GM18499 (cell line): Measurements from ENCODE around the gene WIF1.

Source experiments
- ATAC-seq: cut with Tn5 transposase; IDR thresholded peaks from one replicate; pipeline ENCODE4 v1.9.1; 2021; ENCODE audit warnings: moderate number of reproducible peaks; ENCODE audit not compliant: insufficient read depth, unreplicated experiment

WIF1 gene, protein sequence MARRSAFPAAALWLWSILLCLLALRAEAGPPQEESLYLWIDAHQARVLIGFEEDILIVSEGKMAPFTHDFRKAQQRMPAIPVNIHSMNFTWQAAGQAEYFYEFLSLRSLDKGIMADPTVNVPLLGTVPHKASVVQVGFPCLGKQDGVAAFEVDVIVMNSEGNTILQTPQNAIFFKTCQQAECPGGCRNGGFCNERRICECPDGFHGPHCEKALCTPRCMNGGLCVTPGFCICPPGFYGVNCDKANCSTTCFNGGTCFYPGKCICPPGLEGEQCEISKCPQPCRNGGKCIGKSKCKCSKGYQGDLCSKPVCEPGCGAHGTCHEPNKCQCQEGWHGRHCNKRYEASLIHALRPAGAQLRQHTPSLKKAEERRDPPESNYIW

DNA sequence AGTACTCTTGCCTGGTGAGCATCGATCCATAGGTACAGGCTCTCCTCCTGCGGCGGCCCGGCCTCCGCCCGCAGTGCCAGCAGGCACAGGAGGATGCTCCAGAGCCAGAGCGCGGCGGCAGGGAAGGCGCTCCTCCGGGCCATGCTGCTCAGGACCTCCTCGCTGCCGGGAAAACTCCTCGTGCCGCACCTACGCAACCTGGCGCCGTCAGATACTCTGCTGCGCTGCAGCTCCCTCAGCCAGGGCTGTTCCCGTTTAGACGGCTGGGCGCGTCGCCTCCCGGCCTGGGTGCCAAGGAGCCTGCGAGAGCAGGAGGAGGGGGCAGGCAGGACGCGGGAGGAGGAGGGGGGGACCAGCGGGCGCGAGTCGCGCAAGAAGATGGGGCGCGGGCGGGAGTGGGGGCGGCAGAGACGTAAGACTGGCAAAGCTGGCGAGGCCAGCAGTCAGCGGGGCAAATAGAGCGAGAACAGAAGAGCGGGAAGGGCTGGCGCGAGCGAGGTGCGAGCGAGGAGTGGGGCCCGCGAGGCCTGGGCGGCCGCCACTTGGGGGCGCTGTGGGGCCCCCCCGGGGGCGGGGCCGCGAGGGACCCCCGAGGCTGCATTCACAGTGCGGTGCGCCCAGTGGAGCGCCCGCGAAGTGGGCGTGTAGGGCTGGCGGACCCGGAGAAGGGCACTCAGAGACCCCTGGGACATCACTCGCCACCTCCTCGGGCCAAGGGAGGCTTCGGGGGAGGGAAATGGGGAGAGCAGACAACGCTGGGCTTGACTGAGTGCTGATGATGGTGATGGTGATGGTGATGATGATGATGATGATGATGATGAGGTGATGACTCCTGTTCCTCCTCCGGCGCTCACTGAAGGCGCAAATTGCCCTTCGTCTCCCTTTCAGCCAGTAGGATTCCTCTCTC lies at the start of gene WIF1:
Gene WIF1, minus strand, starts transcription at position 257 of the 907 bp plus-strand sequence. Its CDS starts 114 bp downstream, at position 143.
- no peak for ATAC-seq

DNA sequence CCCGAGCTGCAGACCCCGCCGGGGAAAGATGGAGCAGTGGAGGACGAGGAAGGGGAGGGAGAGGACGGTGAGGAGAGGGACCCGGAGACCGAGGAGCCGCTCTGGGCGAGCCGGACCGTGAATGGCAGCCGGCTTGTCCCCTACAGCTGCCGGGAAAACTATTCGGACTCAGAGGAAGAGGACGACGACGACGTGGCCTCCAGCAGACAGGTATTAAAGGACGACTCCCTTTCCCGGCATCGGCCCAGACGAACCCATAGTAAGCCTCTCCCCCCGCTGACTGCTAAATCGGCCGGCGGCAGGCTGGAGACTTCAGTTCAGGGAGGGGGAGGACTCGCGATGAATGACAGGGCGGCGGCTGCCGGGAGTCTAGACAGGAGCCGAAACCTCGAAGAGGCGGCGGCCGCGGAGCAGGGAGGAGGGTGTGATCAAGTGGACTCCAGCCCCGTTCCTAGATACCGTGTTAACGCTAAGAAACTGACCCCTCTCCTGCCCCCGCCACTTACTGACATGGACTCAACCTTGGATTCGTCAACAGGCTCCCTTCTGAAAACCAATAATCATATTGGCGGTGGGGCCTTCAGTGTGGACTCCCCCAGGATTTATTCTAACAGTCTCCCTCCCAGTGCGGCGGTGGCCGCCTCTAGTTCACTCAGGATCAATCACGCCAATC lies 49.2 kb upstream of the WIF1 start:
- no peak for ATAC-seq

DNA sequence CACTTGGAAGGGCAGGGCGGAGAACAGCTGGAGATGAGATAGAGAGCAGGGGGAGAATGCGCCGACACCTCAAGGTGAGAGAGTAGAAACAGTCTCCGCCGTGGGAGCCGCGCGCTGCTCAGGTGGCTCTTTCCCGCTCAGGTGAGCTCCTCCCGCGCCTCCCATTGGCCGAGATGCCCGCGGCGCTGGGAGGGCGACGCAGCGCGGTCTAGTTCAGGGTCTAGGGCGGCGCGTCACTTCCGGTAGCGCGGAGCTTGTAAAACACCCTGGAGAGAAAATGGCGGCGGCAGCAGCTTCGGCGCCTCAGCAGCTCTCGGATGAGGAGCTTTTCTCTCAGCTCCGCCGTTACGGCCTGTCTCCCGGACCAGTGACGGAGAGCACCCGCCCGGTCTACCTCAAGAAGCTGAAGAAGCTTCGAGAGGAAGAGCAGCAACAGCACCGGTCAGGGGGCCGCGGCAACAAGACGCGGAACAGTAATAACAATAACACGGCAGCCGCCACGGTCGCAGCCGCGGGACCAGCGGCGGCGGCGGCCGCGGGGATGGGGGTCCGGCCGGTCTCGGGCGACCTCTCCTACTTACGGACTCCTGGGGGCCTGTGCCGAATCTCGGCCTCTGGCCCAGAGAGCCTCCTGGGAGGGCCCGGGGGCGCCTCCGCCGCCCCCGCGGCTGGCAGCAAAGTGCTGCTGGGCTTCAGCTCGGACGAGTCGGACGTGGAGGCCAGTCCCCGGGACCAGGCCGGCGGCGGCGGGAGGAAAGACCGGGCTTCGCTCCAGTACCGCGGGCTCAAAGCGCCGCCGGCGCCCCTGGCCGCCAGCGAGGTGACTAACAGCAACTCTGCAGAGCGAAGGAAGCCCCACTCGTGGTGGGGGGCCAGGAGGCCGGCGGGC lies 48.5 kb upstream of the WIF1 start, which contains the start of gene LEMD3:
Gene LEMD3, plus strand, starts transcription at position 264 of the 889 bp plus-strand sequence. Its CDS starts 14 bp downstream, at position 278.
- ATAC-seq, result peak; percentile 64

DNA sequence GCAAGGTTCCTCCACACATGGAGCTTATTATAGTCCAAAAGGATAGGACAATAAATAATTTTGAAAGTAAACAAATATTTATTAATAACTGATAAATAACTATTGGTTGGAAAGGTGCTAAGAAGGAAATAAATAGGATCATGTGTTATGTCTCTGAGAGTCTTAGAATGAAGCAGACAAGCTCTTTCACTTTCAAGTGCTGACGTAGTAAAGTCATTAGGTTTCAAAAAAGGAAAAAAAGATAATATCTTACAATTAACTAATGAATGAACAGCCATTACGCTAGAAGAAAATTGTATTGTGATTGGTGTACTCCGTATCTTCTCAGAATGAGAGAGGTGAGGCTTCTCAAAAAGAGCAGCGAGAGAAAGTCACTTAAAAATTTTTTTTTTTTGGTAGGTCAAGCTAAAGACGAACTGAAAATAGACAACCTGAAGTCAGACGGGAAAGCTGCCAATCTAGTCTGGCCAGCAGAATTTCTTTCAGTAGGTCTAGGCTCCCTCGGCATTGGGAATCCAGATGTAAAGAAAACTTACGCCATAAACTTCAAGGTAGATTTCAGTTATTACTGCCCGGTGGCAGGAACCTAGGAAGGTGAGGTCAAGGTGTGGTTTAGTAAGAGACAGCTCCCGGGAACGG lies 47.7 kb upstream of the WIF1 start:
- ATAC-seq, result no peak

DNA sequence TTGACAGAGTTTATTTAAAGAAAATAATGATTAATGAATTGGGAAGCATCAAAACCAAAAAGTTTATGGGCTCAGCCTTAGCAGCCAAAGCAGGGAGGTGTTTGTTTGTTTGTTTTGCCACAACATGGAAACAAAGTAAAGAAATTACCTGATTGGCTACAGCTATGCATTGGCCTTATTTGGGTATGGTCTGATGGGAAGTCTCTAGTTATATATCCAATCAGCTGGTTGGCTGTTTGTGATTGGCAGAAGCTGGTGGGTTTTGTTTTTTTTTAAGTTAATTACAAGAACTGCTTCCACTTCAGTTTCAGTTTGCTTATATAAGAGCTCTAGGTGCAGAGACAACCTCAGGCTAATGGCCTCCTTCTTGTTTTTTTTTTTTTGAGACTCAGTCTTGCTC lies 43.7 kb upstream of the WIF1 start:
- ATAC-seq, result no peak

DNA sequence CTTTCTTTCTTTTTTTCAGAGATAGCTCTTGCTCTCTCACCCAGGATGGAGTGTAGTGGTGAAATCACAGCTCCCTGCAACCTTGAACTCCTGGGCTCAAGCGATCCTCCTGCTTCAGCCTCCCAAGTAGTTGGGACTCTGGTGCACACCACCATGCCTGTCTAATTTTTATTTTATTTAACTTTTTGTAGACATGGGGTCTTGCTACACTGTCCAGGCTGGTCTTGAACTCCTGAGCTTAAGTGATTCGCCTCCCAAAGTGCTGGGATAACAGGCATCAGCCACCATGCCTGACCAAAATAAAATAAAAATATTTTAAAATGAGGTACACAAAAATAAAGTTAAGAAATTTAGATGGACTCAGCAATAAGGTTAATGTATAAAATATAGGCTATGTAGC lies 43.1 kb upstream of the WIF1 start:
- ATAC-seq, result no peak

DNA sequence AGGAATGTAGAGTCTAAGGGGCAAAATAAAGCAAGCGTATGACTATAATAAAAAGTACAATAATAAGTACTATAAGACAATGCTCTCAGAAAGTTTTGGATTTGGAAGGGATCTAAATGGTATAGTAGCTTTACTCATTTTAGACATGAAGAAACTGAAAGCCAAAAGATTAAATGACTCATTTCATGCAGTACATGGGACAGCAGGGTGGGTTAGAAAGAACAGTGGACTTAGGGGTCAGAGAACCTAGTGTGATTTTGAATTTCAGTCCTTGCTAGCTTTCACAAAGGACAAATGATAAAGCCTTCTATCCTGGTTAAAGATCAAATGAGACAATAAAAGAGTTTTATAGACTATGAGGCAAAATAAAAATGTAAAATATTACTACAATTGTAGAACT lies 41.5 kb upstream of the WIF1 start:
- ATAC-seq, result no peak

DNA sequence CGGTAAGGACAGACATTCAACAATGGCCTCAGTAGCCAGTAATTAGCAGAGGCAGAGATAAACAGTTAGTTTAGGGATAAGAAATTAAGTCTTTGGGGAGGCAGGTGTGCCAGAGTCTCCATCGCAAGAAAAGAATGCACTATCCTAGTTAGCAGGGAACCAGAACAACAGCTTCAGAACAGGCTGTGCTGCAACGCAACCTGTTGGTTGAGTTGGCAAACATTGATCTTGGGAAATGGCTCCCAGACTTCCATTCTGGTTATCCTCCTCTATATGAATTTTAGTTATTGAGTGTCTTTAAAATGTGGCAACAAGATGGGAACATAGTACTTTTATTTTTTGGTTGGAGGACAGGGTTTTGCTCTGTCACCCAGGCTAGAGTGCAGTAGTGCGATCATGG lies 36.0 kb upstream of the WIF1 start:
- ATAC-seq, result no peak

DNA sequence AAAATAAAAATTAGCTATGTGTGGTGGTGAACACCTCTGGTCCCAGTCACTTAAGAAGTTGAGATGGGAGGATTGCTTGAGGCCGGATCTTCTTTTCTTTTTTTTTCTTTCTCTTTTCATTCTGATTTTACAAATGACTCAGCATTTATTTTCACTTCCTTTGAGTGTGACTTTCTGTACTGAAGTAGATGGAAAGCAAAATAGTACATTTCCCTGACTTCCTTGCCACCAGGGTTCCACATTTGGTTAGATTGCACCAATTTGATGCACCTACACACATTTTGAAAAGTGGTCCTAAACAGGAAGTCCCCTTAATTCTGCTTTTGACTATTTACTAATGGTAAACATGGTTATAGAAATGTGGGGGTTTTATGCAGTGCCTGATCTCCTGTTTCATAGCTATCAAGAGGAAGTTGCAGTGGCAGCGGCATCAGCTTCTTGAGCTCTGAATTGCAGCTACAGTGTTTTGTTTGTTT lies 35.3 kb upstream of the WIF1 start:
- ATAC-seq, result peak; percentile 92

DNA sequence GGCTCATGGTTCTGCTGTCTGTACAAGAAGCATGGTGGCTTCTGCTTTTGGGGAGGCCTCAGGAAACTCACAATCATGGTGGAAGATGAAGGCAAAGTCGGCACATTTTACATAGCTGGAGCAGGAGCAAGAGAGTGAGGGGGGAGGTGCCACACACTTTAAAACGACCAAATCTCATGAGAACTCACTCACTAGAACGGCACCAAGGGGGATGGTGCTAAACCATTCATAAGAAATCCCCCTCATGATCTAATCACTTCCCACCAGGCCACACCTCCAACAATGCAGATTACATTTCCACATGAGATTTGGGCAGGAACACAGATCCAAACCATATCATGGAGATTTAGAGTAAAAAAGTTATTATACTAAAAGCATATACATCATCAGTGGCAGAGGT lies 34.7 kb upstream of the WIF1 start:
- no peak for ATAC-seq

DNA sequence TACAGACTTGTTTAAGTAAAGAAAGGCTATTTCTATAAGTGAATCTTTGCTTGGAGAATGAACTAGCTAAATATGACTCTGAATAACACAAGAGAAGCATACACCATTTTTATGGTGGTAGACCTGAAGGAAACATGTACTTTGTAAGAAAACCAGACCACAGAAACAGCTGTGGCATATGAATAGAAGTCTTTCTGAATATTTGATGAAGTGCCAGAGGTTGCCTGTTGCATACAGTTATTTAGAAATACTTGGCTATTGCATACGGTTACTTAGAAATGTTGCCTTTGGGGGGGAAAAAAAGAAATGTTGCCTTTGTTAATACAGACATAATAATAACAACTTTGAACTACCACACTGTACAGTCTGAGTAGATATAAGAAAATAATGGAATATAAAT lies 31.5 kb upstream of the WIF1 start:
- ATAC-seq, result no peak

DNA sequence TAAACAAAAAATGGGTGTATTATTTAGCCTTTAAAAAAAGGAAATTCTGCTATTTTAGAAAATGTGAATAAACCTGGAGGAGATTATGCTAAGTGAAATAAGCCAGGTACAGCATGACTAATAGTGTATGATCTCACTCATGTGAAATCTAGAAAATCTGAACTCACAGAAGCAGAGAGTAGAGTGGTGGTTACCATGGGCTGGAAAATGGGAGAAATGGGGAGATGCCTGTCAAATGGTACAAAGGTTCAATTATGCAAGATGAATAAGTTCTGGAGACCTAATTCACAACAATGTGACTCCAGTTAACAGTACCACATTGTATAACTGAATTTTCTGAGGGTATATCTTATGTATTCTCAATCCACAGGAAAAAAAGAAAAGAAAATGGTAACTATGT lies 30.9 kb upstream of the WIF1 start:
- no peak for ATAC-seq

DNA sequence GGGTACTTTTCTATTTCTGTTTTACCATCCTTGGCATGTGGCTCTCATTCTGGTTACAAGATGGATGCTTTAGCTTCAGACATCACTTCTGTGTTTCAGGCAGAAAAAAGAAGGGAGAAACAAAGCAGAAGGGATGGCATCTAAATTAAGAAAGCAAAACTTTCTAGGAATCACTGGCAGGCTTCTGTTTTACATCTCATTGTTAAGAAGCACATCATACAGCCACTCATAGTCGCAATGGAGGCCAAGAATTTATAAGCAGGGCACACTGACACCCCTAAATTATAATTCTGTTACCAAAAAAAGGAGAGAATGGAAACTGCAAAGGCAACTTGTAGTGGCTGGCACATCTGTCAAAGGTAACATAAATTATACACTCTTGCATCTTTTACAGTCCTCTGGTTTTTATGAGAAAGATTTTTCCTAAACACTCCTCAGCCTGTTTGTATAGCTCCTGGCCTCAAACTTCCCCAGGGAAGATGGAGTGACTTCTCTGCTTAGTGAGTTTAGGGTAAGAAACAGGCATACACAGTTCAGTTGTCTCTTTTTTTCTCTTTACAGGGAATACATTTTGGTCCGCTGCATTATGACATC lies 26.3 kb upstream of the WIF1 start:
- no peak for ATAC-seq

DNA sequence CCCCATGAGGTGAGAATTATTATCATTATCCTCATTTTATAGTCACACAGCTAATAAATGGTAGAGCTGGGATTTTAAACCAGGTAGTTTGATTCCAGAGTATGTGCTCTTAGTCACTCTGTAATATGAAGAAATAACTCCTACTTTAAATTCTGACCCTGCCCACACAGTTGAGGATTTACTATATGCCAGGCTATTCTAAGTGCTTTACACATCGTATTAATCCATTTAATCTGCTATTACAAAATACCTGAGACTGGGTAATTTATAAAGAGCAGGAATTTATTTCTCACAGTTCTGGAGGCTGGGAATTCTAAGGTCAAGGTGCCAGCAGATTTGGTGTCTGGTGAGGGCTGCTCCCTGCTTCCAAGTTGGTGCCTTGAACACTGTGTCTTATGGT lies 19.6 kb upstream of the WIF1 start:
- ATAC-seq, result no peak

DNA sequence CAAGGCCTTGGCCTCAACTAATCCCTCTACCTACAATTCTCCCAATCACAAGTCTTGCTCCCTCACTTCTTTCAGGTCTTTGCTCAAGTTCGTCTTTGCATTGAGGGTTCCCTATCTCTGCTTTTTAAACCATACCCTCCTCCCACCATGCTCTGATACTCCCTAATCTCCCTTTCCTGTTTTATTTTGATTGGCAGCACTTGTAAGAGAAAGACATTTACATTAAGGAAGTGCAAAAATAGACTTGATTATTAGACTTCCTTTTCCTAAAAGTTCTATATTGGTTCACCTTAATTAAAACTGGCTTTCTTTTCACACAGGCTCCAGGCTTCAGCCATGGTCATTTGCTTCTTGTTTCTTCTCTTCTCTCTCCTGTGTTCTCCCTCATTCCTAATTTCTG lies 18.3 kb upstream of the WIF1 start:
- no peak for ATAC-seq

DNA sequence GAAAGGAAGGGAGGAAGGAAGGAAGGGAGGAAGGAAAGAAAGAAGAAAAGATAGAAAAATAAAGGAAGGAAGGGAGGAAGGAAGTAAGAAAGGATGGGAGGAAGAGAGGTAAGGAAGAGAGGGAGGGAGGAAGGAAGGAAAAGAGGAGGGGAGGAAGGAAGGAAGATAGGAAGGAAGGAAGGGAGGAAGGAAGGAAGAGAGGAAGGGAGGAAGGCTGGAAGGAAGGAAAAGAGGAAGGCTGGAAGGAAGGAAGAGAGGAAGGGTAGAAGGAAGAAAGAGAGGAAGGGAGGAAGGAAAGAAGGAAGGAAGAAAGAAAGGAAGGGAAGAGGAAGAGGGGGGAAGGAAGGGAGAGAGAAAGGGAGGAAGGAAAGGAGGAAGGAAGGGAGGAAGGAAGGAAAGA lies 12.8 kb upstream of the WIF1 start:
- no peak for ATAC-seq

DNA sequence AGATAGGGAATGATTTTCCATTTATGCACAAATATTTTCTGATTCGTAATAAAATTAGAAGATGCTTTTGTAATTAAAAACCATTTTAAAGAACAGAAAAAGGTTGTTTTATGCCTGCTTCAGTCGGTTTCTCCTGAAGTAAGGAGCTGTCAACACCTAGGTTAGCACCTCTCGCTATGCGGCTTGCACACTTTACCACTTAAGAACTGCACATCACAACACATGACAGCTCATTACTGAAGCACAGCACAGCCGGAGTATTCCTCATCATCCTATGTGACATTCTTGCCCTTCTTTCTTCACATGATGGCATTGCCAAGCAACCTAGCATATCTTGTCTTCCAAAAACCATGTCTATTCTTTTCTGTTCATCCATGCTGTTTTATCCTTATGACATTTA lies 5.4 kb upstream of the WIF1 start:
- no peak for ATAC-seq

DNA sequence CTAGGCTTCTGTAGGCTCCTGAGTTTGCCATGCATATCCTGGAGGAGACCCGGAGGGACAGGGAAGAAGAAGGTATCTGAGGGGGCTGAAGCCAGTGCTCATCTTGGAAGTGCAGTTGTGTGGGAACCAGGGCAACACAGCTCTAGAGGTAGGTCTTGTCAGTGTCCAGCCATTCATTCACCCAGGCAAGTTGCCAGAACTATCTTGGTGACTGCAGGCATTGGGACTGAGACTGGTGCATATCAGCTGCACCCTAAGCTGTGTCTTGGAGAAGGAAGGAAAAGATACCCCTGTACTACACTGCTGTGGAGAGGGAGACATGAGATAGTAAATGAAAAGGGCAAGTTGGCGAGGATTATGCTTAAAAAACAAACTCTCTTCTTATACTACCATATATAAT lies 4.9 kb upstream of the WIF1 start:
- ATAC-seq, result no peak

DNA sequence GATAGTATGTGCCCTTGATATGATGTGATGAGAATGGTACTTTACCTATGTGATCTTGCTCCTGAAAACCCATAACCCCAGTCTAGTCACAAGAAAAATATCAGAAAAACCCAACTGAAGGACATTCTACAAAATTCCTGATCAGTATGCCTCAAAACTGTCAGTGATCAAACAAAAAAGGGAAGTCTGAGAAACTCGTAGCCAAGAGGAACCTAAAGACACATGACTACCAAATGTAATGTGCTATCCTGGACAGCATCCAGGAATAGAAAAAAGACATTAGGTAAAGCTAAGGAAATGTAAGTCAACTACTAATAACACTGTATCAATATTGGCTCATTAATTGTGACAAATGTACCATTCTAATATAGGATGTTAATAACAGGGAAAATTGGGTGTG lies 4.1 kb upstream of the WIF1 start:
- ATAC-seq, result no peak
